ENCODE data around the gene GAB3.

GRCh38 chrX:154720067-154720466 lies 30.8 kb downstream of the GAB3 start:
- no peak for TF ChIP-seq CTCF (IDR thresholded peaks at IDR 0.05)
- TF ChIP-seq MAX (IDR thresholded peaks at IDR 0.05), result no peak
- TF ChIP-seq CBX2 (IDR thresholded peaks at IDR 0.05; ENCODE audit: borderline replicate concordance, low read depth), result no peak
- TF ChIP-seq RNF2 (IDR thresholded peaks at IDR 0.05; ENCODE audit: borderline replicate concordance, low read depth), result no peak
- TF ChIP-seq SREBF2 (IDR thresholded peaks at IDR 0.05), result no peak
- no peak for TF ChIP-seq CHD2 (IDR thresholded peaks at IDR 0.05; ENCODE audit: low read length, partially characterized antibody)
- TF ChIP-seq NPAS2 (CRISPR knock-in tag; IDR thresholded peaks at IDR 0.05; ENCODE audit: borderline replicate concordance), result no peak
- no peak for TF ChIP-seq MYC (IDR thresholded peaks at IDR 0.05; ENCODE audit: borderline replicate concordance, low read length)
- no peak for TF ChIP-seq MAFK (IDR thresholded peaks at IDR 0.05; ENCODE audit: partially characterized antibody)
- TF ChIP-seq USF2 (IDR thresholded peaks at IDR 0.05), result no peak
- TF ChIP-seq KDM1A (IDR thresholded peaks at IDR 0.05; ENCODE audit: low read depth), result no peak

Data from A549 (cell line).